ENCODE data around the gene PIGS. TPM values are rescaled to one million over a fixed set of nuclear protein-coding genes. Genes with fewer than 3 reads are reported as not detected.

The PIGS gene
- total RNA-seq, 1 experiment from 2014 or later = 50.9 TPM

DNA sequence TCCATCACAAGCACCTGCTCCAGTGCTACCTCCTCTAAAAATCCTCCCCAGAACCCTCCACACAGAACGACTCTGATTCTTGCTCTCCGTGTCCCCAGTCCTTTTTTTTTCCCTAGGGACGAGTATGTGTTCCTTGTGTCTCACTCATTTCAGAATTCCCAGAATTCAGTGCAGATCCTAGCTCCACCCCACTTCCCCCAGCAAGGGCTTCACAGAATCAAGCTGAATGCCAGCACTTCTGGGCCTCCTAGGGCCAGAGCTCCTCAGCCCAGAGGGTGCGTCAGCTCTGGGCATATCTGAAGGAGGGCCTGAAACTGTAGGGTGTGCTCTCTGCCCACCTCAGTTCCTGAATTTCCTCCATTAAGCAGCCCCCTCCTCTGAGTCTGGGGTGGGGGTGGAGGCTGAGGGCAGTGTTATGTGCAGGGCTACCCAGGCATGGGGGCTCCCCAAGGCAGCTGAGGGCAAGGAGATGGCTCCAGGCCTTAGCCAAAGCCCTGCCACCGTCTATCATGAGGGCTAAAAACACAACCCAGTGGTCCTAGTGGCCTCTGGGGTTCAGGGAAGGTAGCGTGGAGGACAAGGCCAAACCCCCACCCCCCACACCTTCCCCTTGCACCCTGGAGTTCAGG lies 25.4 kb downstream of the PIGS start:
- peaks cover under 1% of the 10 kb centered on the region for H3K4me1 Mint-ChIP-seq (ENCODE audit: low read depth, unreplicated experiment)
- intact Hi-C loops (cut with micrococcal nuclease; ENCODE audit: unreplicated experiment) = no loop called here
- no peaks in the 10 kb centered on the region for H3K9me3 Mint-ChIP-seq (ENCODE audit: low read depth, unreplicated experiment)
- peaks cover 4% of the 10 kb centered on the region for H3K36me3 Mint-ChIP-seq (ENCODE audit: insufficient read depth, unreplicated experiment)
- no peak overlapping the region for H3K27ac Mint-ChIP-seq (ENCODE audit: unreplicated experiment)
- no peak for DNase-seq
- peaks cover 15% of the 10 kb centered on the region for H3K27me3 Mint-ChIP-seq (ENCODE audit: unreplicated experiment)
- no TSS peak for BruUV-seq (replicated peaks)
- TF ChIP-seq, protein P1, sequence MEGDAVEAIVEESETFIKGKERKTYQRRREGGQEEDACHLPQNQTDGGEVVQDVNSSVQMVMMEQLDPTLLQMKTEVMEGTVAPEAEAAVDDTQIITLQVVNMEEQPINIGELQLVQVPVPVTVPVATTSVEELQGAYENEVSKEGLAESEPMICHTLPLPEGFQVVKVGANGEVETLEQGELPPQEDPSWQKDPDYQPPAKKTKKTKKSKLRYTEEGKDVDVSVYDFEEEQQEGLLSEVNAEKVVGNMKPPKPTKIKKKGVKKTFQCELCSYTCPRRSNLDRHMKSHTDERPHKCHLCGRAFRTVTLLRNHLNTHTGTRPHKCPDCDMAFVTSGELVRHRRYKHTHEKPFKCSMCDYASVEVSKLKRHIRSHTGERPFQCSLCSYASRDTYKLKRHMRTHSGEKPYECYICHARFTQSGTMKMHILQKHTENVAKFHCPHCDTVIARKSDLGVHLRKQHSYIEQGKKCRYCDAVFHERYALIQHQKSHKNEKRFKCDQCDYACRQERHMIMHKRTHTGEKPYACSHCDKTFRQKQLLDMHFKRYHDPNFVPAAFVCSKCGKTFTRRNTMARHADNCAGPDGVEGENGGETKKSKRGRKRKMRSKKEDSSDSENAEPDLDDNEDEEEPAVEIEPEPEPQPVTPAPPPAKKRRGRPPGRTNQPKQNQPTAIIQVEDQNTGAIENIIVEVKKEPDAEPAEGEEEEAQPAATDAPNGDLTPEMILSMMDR (IDR thresholded peaks at IDR 0.05; ENCODE audit: unreplicated experiment) = no peak
- H3K4me3 Mint-ChIP-seq (ENCODE audit: low read depth, unreplicated experiment) = no peak overlapping the region
- CTCF ChIA-PET = interaction anchor here (0.6 to 1.2 kb wide), 3 partner anchors 13 to 370 kb away, joined by 3 read pairs; no protein-coding TSS in a partner anchor

DNA sequence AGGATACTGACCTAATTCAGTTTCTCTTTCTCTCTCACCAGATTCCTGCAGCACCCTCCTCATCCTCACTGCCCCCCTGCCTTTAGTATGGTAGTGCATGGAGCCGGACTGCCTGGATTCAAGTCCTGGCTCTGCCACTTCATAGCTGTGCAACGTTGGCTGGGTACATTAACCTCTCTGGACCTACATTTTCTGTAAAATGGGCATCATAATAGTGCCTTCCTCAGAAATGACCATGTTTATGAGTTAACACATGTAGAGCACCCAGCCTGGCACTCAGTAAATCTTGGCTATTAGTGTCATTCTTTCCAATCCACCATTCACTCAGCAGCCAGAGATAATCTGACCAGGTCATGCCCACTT lies 26.2 kb downstream of the PIGS start:
- H3K36me3 Mint-ChIP-seq (ENCODE audit: insufficient read depth, unreplicated experiment) = peaks cover 4% of the 10 kb centered on the region
- CTCF ChIA-PET = no interaction called here
- BruUV-seq (replicated peaks) = no TSS peak
- intact Hi-C loops (cut with micrococcal nuclease; ENCODE audit: unreplicated experiment) = no loop called here
- DNase-seq = no peak
- H3K27ac Mint-ChIP-seq (ENCODE audit: unreplicated experiment) = no peak overlapping the region
- no peak overlapping the region for H3K4me3 Mint-ChIP-seq (ENCODE audit: low read depth, unreplicated experiment)
- TF ChIP-seq, protein P1 (IDR thresholded peaks at IDR 0.05; ENCODE audit: unreplicated experiment) = no peak
- H3K9me3 Mint-ChIP-seq (ENCODE audit: low read depth, unreplicated experiment) = no peaks in the 10 kb centered on the region
- no peaks in the 10 kb centered on the region for H3K4me1 Mint-ChIP-seq (ENCODE audit: low read depth, unreplicated experiment)
- peaks cover 15% of the 10 kb centered on the region for H3K27me3 Mint-ChIP-seq (ENCODE audit: unreplicated experiment)

DNA sequence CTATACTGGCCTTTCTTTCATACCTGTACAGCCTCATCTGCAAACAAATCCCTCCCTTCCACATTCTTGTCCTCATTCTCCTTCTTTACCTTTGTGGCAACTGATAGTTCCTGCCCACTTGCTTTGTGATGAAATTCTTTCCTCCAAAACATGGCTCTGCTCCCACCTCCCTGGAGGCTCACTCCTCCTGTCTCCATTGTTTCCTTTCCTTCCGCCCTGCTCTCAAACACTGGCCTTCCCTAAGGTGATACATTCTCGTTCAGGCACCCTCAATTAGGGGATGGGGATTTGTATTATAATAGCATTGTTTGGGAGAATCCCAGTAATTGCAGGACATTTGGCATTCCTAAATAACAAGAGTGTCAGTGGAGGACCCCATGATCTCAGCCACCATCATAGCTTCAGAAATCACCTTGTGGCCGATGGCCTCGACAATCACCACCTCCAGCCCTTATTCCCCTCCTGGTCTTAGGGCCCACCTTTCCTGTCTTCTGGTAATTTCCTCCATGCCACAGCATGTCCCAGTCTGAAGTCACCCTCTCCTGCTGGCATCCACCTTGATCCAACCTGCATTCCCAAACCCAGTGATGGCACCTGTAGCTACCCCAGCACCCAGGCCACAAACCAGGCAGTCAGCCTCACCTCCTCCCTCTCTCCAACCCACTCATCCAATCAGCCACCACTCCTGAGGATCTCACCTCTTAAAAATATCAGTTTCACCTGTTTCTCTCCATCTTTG lies 26.8 kb downstream of the PIGS start:
- intact Hi-C loops (cut with micrococcal nuclease; ENCODE audit: unreplicated experiment) = no loop called here
- H3K4me3 Mint-ChIP-seq (ENCODE audit: low read depth, unreplicated experiment) = no peak overlapping the region
- H3K27ac Mint-ChIP-seq (ENCODE audit: unreplicated experiment) = no peak overlapping the region

DNA sequence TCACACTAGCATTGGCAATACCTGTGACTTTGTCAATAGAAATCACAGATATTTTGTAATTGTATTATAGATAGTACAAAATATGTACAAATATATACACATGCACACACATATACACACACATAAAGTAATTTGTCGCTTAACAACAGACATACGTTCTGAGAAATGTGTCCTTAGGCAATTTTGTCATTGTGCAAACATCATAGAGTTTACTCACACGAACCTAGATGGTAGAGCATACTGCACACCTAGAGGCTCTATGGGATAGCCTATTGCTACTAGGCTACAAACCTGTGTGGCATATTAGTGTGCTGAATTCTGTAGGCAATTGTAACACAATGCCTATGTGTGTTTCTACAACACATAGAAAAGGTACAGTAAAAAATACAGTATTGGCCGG lies 29.9 kb downstream of the PIGS start:
- peaks cover 33% of the 10 kb centered on the region for H3K27me3 Mint-ChIP-seq (ENCODE audit: unreplicated experiment)
- H3K27ac Mint-ChIP-seq (ENCODE audit: unreplicated experiment) = no peak overlapping the region
- DNase-seq = no peak
- H3K4me1 Mint-ChIP-seq (ENCODE audit: low read depth, unreplicated experiment) = no peaks in the 10 kb centered on the region
- no TSS peak for BruUV-seq (replicated peaks)
- H3K9me3 Mint-ChIP-seq (ENCODE audit: low read depth, unreplicated experiment) = no peaks in the 10 kb centered on the region
- H3K36me3 Mint-ChIP-seq (ENCODE audit: insufficient read depth, unreplicated experiment) = no peaks in the 10 kb centered on the region
- intact Hi-C loops (cut with micrococcal nuclease; ENCODE audit: unreplicated experiment) = no loop called here
- H3K4me3 Mint-ChIP-seq (ENCODE audit: low read depth, unreplicated experiment) = no peak overlapping the region
- CTCF ChIA-PET = interaction anchor here (0.6 kb wide), 2 partner anchors 44 to 47 kb away, joined by 4 read pairs; no protein-coding TSS in a partner anchor
- TF ChIP-seq, protein P1 (IDR thresholded peaks at IDR 0.05; ENCODE audit: unreplicated experiment) = no peak

More for the DNA sequence above, 26.8 kb downstream of the PIGS start:
- no TSS peak for BruUV-seq (replicated peaks)
- TF ChIP-seq, protein P1 (IDR thresholded peaks at IDR 0.05; ENCODE audit: unreplicated experiment) = no peak
- no peaks in the 10 kb centered on the region for H3K4me1 Mint-ChIP-seq (ENCODE audit: low read depth, unreplicated experiment)
- H3K9me3 Mint-ChIP-seq (ENCODE audit: low read depth, unreplicated experiment) = no peaks in the 10 kb centered on the region
- peaks cover 15% of the 10 kb centered on the region for H3K27me3 Mint-ChIP-seq (ENCODE audit: unreplicated experiment)
- CTCF ChIA-PET = interaction anchor here (0.6 kb wide), 1 partner anchor 24 kb away, joined by 7 read pairs; no protein-coding TSS in a partner anchor
- H3K36me3 Mint-ChIP-seq (ENCODE audit: insufficient read depth, unreplicated experiment) = peaks cover 4% of the 10 kb centered on the region
- DNase-seq = no peak
